HG02642 (cell line): Measurements from ENCODE around the gene TSKU.

Source experiments
- ATAC-seq: cut with Tn5 transposase; IDR thresholded peaks from one replicate; pipeline ENCODE4 v1.9.1; 2021; ENCODE audit warnings: mild to moderate bottlenecking; ENCODE audit not compliant: unreplicated experiment, poor library complexity

TSKU gene

DNA sequence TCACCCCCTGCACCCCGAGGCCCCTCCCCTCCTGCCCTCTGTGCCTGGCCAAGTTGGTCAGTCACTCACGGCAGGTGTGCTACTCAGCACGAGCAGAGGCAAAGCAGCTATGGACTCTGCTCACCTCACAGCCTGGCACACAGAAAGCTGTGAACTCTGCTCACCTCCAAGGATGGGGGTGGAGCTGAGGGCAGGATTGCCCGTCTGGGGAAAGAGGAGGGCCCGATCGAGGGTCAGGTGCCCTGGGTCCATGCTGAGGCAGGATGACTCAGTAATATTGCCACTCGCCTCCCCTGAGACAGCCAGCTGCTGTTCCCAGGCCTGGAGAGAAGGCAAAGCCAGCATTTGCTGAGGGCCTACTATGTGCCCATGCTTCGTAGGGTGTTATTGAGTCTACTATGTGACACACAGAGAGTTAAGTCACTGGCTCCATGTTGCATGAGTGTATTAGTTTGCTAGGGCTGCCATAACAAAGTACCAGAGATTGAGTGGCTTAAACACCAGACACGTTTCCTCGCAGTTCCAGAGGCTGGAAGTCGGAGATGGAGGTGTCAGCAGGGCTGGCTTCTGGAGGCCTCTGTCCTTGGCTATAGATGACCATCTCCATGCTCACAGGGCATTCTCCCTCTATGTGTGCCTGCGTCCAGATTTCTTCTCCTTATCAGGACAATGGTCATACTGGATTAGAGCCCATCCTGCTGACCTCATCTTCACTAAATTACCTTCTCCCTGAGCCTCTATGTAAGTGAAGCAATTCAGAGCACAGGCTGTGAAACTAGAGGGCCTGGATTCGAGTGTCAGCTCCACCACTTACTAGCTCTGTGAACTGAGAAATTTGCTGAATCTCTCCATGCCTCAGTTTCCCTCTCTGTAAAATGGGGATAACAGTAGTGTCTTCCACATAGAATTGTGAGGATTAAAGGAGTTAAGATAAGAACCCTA, 13.2 kb upstream of the TSKU start:
- no peak for ATAC-seq

DNA sequence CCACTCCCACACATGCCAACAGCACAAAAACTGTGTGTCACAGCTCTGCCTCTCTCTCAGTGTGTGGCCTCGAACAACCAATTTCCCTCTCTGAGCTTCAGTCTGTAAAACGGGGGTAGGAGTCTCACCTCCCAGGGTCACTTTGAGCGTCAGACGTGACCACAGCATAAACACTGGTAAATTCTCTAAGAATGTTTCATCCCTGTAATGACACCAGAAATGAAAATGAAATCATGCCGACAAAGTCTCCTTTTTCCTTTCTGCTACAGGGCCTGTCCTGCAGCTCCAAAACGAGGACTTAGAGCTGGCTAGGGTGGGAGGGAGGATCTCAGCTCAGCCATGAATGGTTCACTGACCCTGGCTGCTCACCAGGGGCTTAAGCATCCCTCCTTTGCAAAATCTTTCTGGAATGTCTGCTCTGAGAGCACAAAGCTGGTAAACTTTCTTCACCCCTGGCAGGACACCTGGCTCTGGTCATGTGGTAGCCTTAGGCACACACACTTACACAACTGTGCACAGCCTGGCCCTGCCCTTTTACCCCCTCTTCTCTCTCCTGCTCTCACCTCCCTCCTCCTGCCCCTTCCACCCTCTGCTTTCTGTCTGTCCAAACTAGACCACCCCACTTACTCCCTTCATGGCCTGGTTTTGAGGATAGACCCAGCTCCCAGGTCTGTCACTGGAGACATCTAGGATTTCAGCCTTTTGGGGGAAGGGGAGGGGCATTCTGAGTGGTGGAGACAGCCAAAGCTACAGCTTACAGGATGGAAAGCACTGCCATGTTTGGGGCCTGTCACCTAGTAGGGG, 12.3 kb upstream of the TSKU start:
- ATAC-seq, result no peak

GRCh38 chr11:76771446-76772099, 11.6 kb upstream of the TSKU start:
- no peak for ATAC-seq

GRCh38 chr11:76772100-76772782, 10.9 kb upstream of the TSKU start:
- no peak for ATAC-seq

DNA sequence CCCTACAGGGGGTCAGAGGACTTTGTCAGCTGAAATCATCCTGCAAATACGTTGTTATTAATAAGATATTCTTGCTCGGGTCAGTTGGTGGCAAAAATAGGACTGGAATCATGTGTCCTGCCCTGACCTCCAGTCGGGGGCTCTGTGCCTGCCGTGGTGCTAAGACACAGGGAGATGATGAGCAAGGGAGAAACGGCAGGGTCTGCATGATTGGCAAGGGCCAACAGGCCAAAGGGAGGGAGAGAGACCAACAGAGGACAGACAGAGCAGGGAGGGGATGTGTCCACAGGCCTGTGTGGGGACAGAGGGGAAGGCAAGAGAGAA, 10.4 kb upstream of the TSKU start:
- no peak for ATAC-seq

- ATAC-seq, result no peak
These were observed 9.2 kb upstream of the TSKU start for GRCh38 chr11:76773921-76774361.

- ATAC-seq, result no peak
These were observed 6.7 kb upstream of the TSKU start for GRCh38 chr11:76776472-76776871.

GRCh38 chr11:76777305-76777704, 5.9 kb upstream of the TSKU start:
- no peak for ATAC-seq

GRCh38 chr11:76777876-76778275, 5.3 kb upstream of the TSKU start:
- no peak for ATAC-seq

GRCh38 chr11:76778874-76779273, 4.3 kb upstream of the TSKU start:
- ATAC-seq, result no peak

- no peak for ATAC-seq
These were observed 1.9 kb upstream of the TSKU start for GRCh38 chr11:76781046-76781801.

- no peak for ATAC-seq
These were observed 1.2 kb upstream of the TSKU start for GRCh38 chr11:76781807-76782530.

- ATAC-seq, result peak; percentile 52
These were observed 444 bp upstream of the TSKU start for GRCh38 chr11:76782531-76783293.

- ATAC-seq, result no peak
These were observed 999 bp downstream of the TSKU start for GRCh38 chr11:76783896-76784813.

DNA sequence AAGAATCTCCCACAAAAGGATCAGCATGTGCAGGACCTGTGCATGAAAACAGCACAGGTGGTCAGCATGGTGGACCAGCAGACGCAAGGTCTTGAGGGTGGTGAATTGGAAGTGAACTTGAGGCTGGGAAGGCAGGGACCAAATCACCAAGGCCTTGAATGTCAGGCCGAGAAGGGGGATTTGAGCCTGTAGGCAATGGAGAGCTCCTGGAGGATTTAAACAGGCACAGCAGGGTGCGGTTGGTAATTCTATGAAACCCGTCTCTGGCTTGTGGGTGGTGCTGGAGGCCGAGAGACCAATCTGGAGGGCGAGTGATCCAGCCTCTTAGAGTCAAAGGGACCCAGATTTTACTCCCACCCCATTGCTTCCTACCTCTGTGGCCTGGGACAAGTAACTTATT, 2.4 kb downstream of the TSKU start:
- ATAC-seq, result no peak

GRCh38 chr11:76786016-76786415, 2.9 kb downstream of the TSKU start:
- no peak for ATAC-seq

DNA sequence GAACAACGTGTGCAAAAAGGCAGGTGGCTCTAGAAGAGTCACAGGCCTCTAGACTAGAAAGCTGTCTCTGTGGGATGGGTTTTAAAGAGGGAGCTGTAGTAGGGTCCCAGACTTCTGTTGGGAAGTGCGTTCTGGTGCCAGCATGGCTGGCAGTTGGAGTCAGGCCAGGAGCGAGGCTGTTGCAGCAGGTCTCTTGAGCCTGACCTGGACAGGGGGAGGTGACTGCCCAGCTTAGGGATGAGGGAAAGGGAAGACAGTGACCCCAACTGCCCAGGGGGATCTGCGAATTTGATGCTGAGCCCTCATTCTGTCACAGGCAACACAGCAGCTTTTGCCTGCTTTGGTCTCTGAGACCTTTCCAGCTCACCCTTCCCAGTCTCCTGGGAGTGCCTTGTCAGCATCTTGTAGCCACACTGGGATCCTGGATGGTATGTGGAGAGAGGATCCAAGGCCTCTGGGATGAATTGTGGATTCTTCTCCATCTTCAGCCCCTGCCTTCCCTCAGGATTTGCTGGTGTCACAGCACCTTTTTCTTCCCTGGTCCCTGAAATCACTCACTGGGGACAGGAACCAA, 3.4 kb downstream of the TSKU start:
- no peak for ATAC-seq
